ENCODE results near the gene PTH2R.

PTH2R gene

GRCh38 chr2:208466151-208466919 lies 59.7 kb downstream of the PTH2R start:
- no peak overlapping the region for H3K4me3 ChIP-seq (ENCODE audit: low read length)
- no peaks in the 10 kb centered on the region for H4K20me1 ChIP-seq (ENCODE audit: control insufficient read depth, insufficient read depth, low read depth, low read length)
- no peaks in the 10 kb centered on the region for H3K9me2 ChIP-seq (replicated peaks; ENCODE audit: control insufficient read depth, low read length)
- no peaks in the 10 kb centered on the region for H3K4me1 ChIP-seq (ENCODE audit: control insufficient read depth, low read length)
- no peak overlapping the region for H3K4me2 ChIP-seq (ENCODE audit: low read length)
- H3K27me3 ChIP-seq (ENCODE audit: control insufficient read depth, low read length): peaks cover 9% of the 10 kb centered on the region
- no peak overlapping the region for H3K27ac ChIP-seq (ENCODE audit: low read depth, low read length)
- no peaks in the 10 kb centered on the region for H3K36me3 ChIP-seq (ENCODE audit: control insufficient read depth, low read length)
- no peaks in the 10 kb centered on the region for H3F3A ChIP-seq (ENCODE audit: control insufficient read depth, insufficient read depth)
- H3K79me2 ChIP-seq (ENCODE audit: control insufficient read depth, low read length): no peaks in the 10 kb centered on the region
- peak; percentile 79 for TF ChIP-seq CTCF (IDR thresholded peaks at IDR 0.05; ENCODE audit: low read depth, low read length, poor library complexity, severe bottlenecking)
- TF ChIP-seq EZH2phosphoT487 (IDR thresholded peaks at IDR 0.05; ENCODE audit: borderline replicate concordance, low read length): no peak
- no peaks in the 10 kb centered on the region for H3K9me3 ChIP-seq (ENCODE audit: control insufficient read depth, insufficient read depth, low read length)

GRCh38 chr2:208466920-208467298 lies 60.3 kb downstream of the PTH2R start:
- Histone ChIP-seq H3K36me3 (ENCODE audit: control insufficient read depth, low read length) (no peaks in the 10 kb centered on the region), H4K20me1 (ENCODE audit: control insufficient read depth, insufficient read depth, low read depth, low read length) (no peaks in the 10 kb centered on the region), H3K4me3 (ENCODE audit: low read length) (no peak overlapping the region), H3K27me3 (ENCODE audit: control insufficient read depth, low read length) (peaks cover 9% of the 10 kb centered on the region), H3K4me2 (ENCODE audit: low read length) (no peak overlapping the region), H3K79me2 (ENCODE audit: control insufficient read depth, low read length) (no peaks in the 10 kb centered on the region), H3K4me1 (ENCODE audit: control insufficient read depth, low read length) (no peaks in the 10 kb centered on the region), H3K9me3 (ENCODE audit: control insufficient read depth, insufficient read depth, low read length) (no peaks in the 10 kb centered on the region), H3F3A (ENCODE audit: control insufficient read depth, insufficient read depth) (no peaks in the 10 kb centered on the region), H3K9me2 (replicated peaks; ENCODE audit: control insufficient read depth, low read length) (no peaks in the 10 kb centered on the region), H3K27ac (ENCODE audit: low read depth, low read length) (no peak overlapping the region)
- TF ChIP-seq EZH2phosphoT487 (IDR thresholded peaks at IDR 0.05; ENCODE audit: borderline replicate concordance, low read length): no peak
- no peak for TF ChIP-seq CTCF (IDR thresholded peaks at IDR 0.05; ENCODE audit: low read depth, low read length, poor library complexity, severe bottlenecking)

- TF ChIP-seq EZH2phosphoT487 (IDR thresholded peaks at IDR 0.05; ENCODE audit: borderline replicate concordance, low read length) (no peak), CTCF (IDR thresholded peaks at IDR 0.05; ENCODE audit: low read depth, low read length, poor library complexity, severe bottlenecking) (no peak)
- no peaks in the 10 kb centered on the region for H3K36me3 ChIP-seq (ENCODE audit: control insufficient read depth, low read length)
- H3K9me3 ChIP-seq (ENCODE audit: control insufficient read depth, insufficient read depth, low read length): no peaks in the 10 kb centered on the region
- H3K27me3 ChIP-seq (ENCODE audit: control insufficient read depth, low read length): peaks cover 9% of the 10 kb centered on the region
- H3K4me1 ChIP-seq (ENCODE audit: control insufficient read depth, low read length): no peaks in the 10 kb centered on the region
- H4K20me1 ChIP-seq (ENCODE audit: control insufficient read depth, insufficient read depth, low read depth, low read length): no peaks in the 10 kb centered on the region
- no peak overlapping the region for H3K27ac ChIP-seq (ENCODE audit: low read depth, low read length)
- H3K4me2 ChIP-seq (ENCODE audit: low read length): no peak overlapping the region
- H3F3A ChIP-seq (ENCODE audit: control insufficient read depth, insufficient read depth): no peaks in the 10 kb centered on the region
- no peaks in the 10 kb centered on the region for H3K79me2 ChIP-seq (ENCODE audit: control insufficient read depth, low read length)
- H3K9me2 ChIP-seq (replicated peaks; ENCODE audit: control insufficient read depth, low read length): no peaks in the 10 kb centered on the region
- no peak overlapping the region for H3K4me3 ChIP-seq (ENCODE audit: low read length)
These were observed 61.0 kb downstream of the PTH2R start for GRCh38 chr2:208467564-208467963.

All from DOHH2 (cell line).